ENCODE data around the gene NEU2. TPM values are rescaled to one million over a fixed set of nuclear protein-coding genes. Genes with fewer than 3 reads are reported as not detected.
A peak's percentile ranks its signal among the peaks of the same experiment; 100 is the strongest.

Gene NEU2
- total RNA-seq, 1 donor from 2014 or later, result not detected

GRCh38 chr2:233029321-233029720 lies 3.2 kb upstream of the NEU2 start:
- DNase-seq (ENCODE audit: missing footprints) (no peak), ATAC-seq (no peak)
- intact Hi-C loops (cut with DNase I), result no loop called here

GRCh38 chr2:233031556-233032500 lies 644 bp upstream of the NEU2 start:
- DNase-seq (ENCODE audit: missing footprints), result no peak
- no peak for ATAC-seq
- intact Hi-C loops (cut with DNase I), result no loop called here

- ATAC-seq, result no peak
- intact Hi-C loops (cut with DNase I), result no loop called here
- no peak for DNase-seq (ENCODE audit: missing footprints)
Measured at GRCh38 chr2:233033672-233034071, 1.2 kb downstream of the NEU2 start.

GRCh38 chr2:233034091-233034882 lies 1.8 kb downstream of the NEU2 start:
- DNase-seq (ENCODE audit: missing footprints) (no peak), ATAC-seq (no peak)
- intact Hi-C loops (cut with DNase I), result no loop called here

GRCh38 chr2:233035426-233036161 lies 3.1 kb downstream of the NEU2 start:
- intact Hi-C loops (cut with DNase I), result no loop called here
- DNase-seq (ENCODE audit: missing footprints), result no peak
- ATAC-seq, result no peak

GRCh38 chr2:233036162-233036838 lies 3.8 kb downstream of the NEU2 start:
- ATAC-seq (no peak), DNase-seq (ENCODE audit: missing footprints) (no peak)
- intact Hi-C loops (cut with DNase I), result no loop called here

- ATAC-seq, result no peak
- intact Hi-C loops (cut with DNase I), result no loop called here
- DNase-seq (ENCODE audit: missing footprints), result no peak
Measured at GRCh38 chr2:233037078-233037477, 4.6 kb downstream of the NEU2 start.

- ATAC-seq, result no peak
- no peak for DNase-seq (ENCODE audit: missing footprints)
- intact Hi-C loops (cut with DNase I), result no loop called here
Measured at GRCh38 chr2:233039212-233039845, 6.9 kb downstream of the NEU2 start.

- intact Hi-C loops (cut with DNase I), result no loop called here
- no peak for ATAC-seq
Measured at GRCh38 chr2:233039846-233040530, 7.5 kb downstream of the NEU2 start.

GRCh38 chr2:233040571-233040970 lies 8.1 kb downstream of the NEU2 start:
- intact Hi-C loops (cut with DNase I), result no loop called here
- no peak for DNase-seq (ENCODE audit: missing footprints)
- ATAC-seq, result no peak

More at GRCh38 chr2:233039846-233040530, 7.5 kb downstream of the NEU2 start:
- no peak for DNase-seq (ENCODE audit: missing footprints)

GRCh38 chr2:233041722-233042323 lies 9.4 kb downstream of the NEU2 start:
- intact Hi-C loops (cut with DNase I), result no loop called here
- ATAC-seq, result no peak
- DNase-seq (ENCODE audit: missing footprints), result no peak

GRCh38 chr2:233042549-233042948 lies 10.1 kb downstream of the NEU2 start:
- intact Hi-C loops (cut with DNase I), result no loop called here
- ATAC-seq, result no peak

GRCh38 chr2:233044974-233045605 lies 12.6 kb downstream of the NEU2 start:
- DNase-seq (ENCODE audit: missing footprints) (no peak), ATAC-seq (peak; percentile 55)

More at GRCh38 chr2:233042549-233042948, 10.1 kb downstream of the NEU2 start:
- DNase-seq (ENCODE audit: missing footprints), result no peak

GRCh38 chr2:233047206-233047605 lies 14.7 kb downstream of the NEU2 start:
- intact Hi-C loops (cut with DNase I), result no loop called here
- no peak for ATAC-seq
- no peak for DNase-seq (ENCODE audit: missing footprints)

More at GRCh38 chr2:233044974-233045605, 12.6 kb downstream of the NEU2 start:
- intact Hi-C loops (cut with DNase I), result no loop called here

- no peak for ATAC-seq
- intact Hi-C loops (cut with DNase I), result no loop called here
- no peak for DNase-seq (ENCODE audit: missing footprints)
Measured at GRCh38 chr2:233047667-233048066, 15.2 kb downstream of the NEU2 start.

GRCh38 chr2:233048569-233049193 lies 16.2 kb downstream of the NEU2 start:
- ATAC-seq, result no peak
- intact Hi-C loops (cut with DNase I), result no loop called here

More at GRCh38 chr2:233048569-233049193, 16.2 kb downstream of the NEU2 start:
- no peak for DNase-seq (ENCODE audit: missing footprints)

All from Right ventricle myocardium inferior (tissue), 1 donor.